Trophoblast cell (in vitro differentiated cells and primary cell): ENCODE measurements around the gene TXN2.

ENCODE experiments used
- DNase-seq, 2 donors: peaks; one replicate each; pipeline ENCODE4 v3.0.0-alpha.2; 2016
- H2AFZ ChIP-seq: 2 replicates; pipeline ENCODE4 v1.6.1; 2013; ENCODE audit warnings: low read length, moderate library complexity, mild to moderate bottlenecking; ENCODE audit not compliant: insufficient read depth, poor library complexity
- H2AK5ac ChIP-seq: 2 replicates; pipeline ENCODE4 v1.6.1; 2013; ENCODE audit warnings: mild to moderate bottlenecking, low read length
- H2BK120ac ChIP-seq: 2 replicates; pipeline ENCODE4 v1.6.1; 2013; ENCODE audit warnings: low read length, mild to moderate bottlenecking, moderate library complexity; ENCODE audit not compliant: insufficient read depth, poor library complexity
- H2BK12ac ChIP-seq: 2 replicates; pipeline ENCODE4 v1.6.1; 2013; ENCODE audit warnings: mild to moderate bottlenecking, low read length, moderate library complexity
- H2BK5ac ChIP-seq: 2 replicates; pipeline ENCODE4 v1.6.1; 2013; ENCODE audit warnings: low read length, low read depth, moderate library complexity, mild to moderate bottlenecking; ENCODE audit not compliant: poor library complexity
- H3K14ac ChIP-seq: 2 replicates; pipeline ENCODE4 v1.6.1; 2013; ENCODE audit warnings: mild to moderate bottlenecking, low read length
- H3K18ac ChIP-seq: 2 replicates; pipeline ENCODE4 v1.6.1; 2013; ENCODE audit warnings: mild to moderate bottlenecking, low read length
- H3K23ac ChIP-seq: 2 replicates; pipeline ENCODE4 v1.6.1; 2013; ENCODE audit warnings: low read length
- H3K27ac ChIP-seq: 2 replicates; pipeline ENCODE4 v1.5.1; 2013; ENCODE audit warnings: low read depth, mild to moderate bottlenecking, inconsistent platforms, low read length, moderate library complexity
- H3K27me3 ChIP-seq: 2 replicates; pipeline ENCODE4 v1.6.1; 2013; ENCODE audit warnings: inconsistent platforms, mild to moderate bottlenecking, low read length, moderate library complexity; ENCODE audit not compliant: insufficient read depth
- H3K36me3 ChIP-seq, 2 experiments: 1 replicate in 1 of 2; 2 replicates in 1 of 2; pipeline ENCODE4 v1.6.1; 2013; ENCODE audit warnings: low read length in 2 of 2, mild to moderate bottlenecking in 2 of 2, moderate library complexity in 1 of 2; ENCODE audit not compliant: insufficient read depth in 2 of 2, control insufficient read depth in 1 of 2
- H3K4ac ChIP-seq: 2 replicates; pipeline ENCODE4 v1.6.1; 2013; ENCODE audit warnings: low read depth, mild to moderate bottlenecking, low read length, moderate library complexity
- H3K4me1 ChIP-seq, 2 experiments: 1 replicate in 1 of 2; 2 replicates in 1 of 2; pipeline ENCODE4 v1.6.1; 2013; ENCODE audit warnings: low read length in 2 of 2, mild to moderate bottlenecking in 2 of 2, moderate library complexity in 1 of 2; ENCODE audit not compliant: insufficient read depth in 2 of 2, control insufficient read depth in 1 of 2
- H3K4me2 ChIP-seq: 2 replicates; pipeline ENCODE4 v1.6.1; 2013; ENCODE audit warnings: inconsistent platforms, mild to moderate bottlenecking, low read length, moderate library complexity
- H3K4me3 ChIP-seq: 2 replicates; pipeline ENCODE4 v1.5.1; 2013; ENCODE audit warnings: mild to moderate bottlenecking, low read depth, low read length, inconsistent platforms
- H3K79me1 ChIP-seq: one replicate; pipeline ENCODE4 v1.6.1; 2013; ENCODE audit warnings: low read length
- H3K79me2 ChIP-seq: 2 replicates; pipeline ENCODE4 v1.6.1; 2013; ENCODE audit warnings: low read length, mild to moderate bottlenecking; ENCODE audit not compliant: control insufficient read depth, insufficient read depth, poor library complexity
- H3K9ac ChIP-seq: 2 replicates; pipeline ENCODE4 v1.6.1; 2013; ENCODE audit warnings: mild to moderate bottlenecking, low read length
- H3K9me3 ChIP-seq: 2 replicates; pipeline ENCODE4 v1.6.1; 2013; ENCODE audit warnings: low read depth, mild to moderate bottlenecking, control low read depth, inconsistent platforms, low read length; ENCODE audit not compliant: insufficient read depth
- H4K12ac ChIP-seq: 2 replicates; pipeline ENCODE4 v1.6.1; 2013; ENCODE audit warnings: low read depth, mild to moderate bottlenecking, low read length, moderate library complexity
- H4K8ac ChIP-seq: 2 replicates; pipeline ENCODE4 v1.6.1; 2013; ENCODE audit warnings: low read depth, mild to moderate bottlenecking, low read length, moderate library complexity
- H4K91ac ChIP-seq: one replicate; pipeline ENCODE4 v1.6.1; 2013; ENCODE audit warnings: low read depth, mild to moderate bottlenecking, low read length, moderate library complexity
- WGBS: extraction: QIAGEN DNeasy Blood & Tissue Kit; methylation state at CpG from one replicate; pipeline ENCODE4 v1.1.7; 2013; ENCODE audit warnings: missing lambda C conversion rate; ENCODE audit not compliant: insufficient read length, insufficient coverage; ENCODE audit errors: extremely low coverage; 5-methylcytosine and 5-hydroxymethylcytosine counted together

TXN2 gene

DNA sequence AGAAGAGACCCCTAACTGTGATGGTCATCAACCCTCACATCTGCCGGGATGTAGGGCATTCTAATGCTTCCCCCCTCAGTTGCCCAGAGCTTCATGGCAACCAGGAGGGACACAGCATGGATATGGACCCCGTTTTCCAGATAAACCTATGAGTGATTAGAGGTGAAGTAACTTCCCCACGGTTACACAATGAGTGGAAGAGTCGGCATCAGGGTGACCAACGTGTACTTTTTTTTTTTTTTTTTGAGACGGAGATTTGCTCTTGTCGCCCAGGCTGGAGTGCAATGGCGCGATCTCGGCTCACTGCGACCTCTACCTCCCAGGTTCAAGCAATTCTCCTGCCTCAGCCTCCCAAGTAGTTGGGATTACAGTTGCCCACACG lies 25.0 kb downstream of the TXN2 start:
- H3K27ac ChIP-seq, result no peak overlapping the region

DNA sequence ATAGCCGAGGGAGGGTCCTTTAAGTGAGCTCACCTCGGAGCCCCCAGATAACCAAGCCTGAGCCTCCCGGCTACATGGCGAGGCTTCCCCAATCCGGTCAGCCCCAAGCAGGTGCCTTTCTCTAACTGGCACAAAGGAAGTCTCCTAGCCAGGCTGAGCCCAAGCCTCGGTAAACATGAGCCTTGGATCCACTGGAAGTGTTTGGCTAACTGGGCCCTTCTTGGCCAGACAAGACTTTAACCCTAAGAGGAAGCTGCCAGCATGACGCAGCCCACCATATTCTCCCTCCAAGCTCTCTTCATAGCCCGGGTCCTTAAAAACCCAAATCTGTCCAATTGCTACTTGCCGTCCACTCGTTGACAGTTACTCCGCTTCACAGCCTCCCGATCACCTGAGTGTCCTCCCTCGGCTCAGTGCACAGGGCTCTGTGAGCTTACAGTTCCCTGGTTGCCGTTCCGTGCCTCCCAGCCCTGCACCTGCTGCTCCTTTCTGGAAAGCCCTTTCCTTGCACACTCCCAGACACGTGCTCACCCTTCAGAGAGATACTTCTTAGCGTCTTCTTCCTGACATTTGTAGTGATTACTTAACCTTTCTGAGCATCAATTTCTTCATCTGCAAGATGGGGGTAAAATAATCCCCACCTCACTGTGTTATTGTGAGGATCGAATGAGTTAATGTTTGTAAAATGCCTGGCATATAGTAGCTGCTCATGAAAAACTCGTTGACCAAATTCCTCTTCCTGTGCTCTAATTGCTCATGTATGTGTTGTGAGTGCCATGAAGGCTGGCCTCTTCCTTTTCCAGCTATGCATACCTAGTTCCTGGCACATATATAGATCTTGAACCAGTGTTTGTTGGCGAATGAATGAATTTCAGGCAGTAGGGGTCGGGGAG lies 25.6 kb downstream of the TXN2 start:
- peak overlapping the region; percentile 79 for H4K8ac ChIP-seq
- peak overlapping the region; percentile 91 for H4K91ac ChIP-seq
- H3K27ac ChIP-seq, result peak overlapping the region; percentile 62
- H2BK12ac ChIP-seq, result peak overlapping the region; percentile 91
- H4K12ac ChIP-seq, result peak overlapping the region; percentile 72
- peak overlapping the region; percentile 44 for H3K9ac ChIP-seq
- H3K4me2 ChIP-seq, result peak overlapping the region; percentile 95
- H2AK5ac ChIP-seq, result peak overlapping the region; percentile 49
- peaks cover 19% of the 10 kb centered on the region for H3K79me1 ChIP-seq
- peak overlapping the region; percentile 75 for H3K18ac ChIP-seq
- H3K4ac ChIP-seq, result peak overlapping the region; percentile 68
- H2BK5ac ChIP-seq, result peak overlapping the region; percentile 75
- H2AFZ ChIP-seq, result peak overlapping the region; percentile 77
- H3K23ac ChIP-seq, result no peak overlapping the region
- peak overlapping the region; percentile 81 for H2BK120ac ChIP-seq
- no peaks in the 10 kb centered on the region for H3K36me3 ChIP-seq
- no peak for DNase-seq
- peak overlapping the region; percentile 85 for H3K14ac ChIP-seq
- H3K79me2 ChIP-seq, result peaks cover 5% of the 10 kb centered on the region
- no peaks in the 10 kb centered on the region for H3K9me3 ChIP-seq
- peak overlapping the region; percentile 47 for H3K4me3 ChIP-seq
- no CpG with 5 or more reads among the region's 21 CpGs for WGBS
- no peaks in the 10 kb centered on the region for H3K27me3 ChIP-seq
- H3K4me1 ChIP-seq, result peaks cover 16 to 26% of the 10 kb centered on the region in 2 experiments

More for the DNA sequence above, 25.0 kb downstream of the TXN2 start:
- H3K9ac ChIP-seq, result no peak overlapping the region
- no peak overlapping the region for H4K8ac ChIP-seq
- no peaks in the 10 kb centered on the region for H3K9me3 ChIP-seq
- no peak overlapping the region for H2BK5ac ChIP-seq
- H3K79me1 ChIP-seq, result peaks cover 22% of the 10 kb centered on the region
- no CpG with 5 or more reads among the region's 12 CpGs for WGBS
- no peak overlapping the region for H3K4ac ChIP-seq
- no peak overlapping the region for H2AFZ ChIP-seq
- H4K91ac ChIP-seq, result no peak overlapping the region
- H2BK120ac ChIP-seq, result no peak overlapping the region
- no peak overlapping the region for H3K4me2 ChIP-seq
- no peak overlapping the region for H3K4me3 ChIP-seq
- H3K18ac ChIP-seq, result no peak overlapping the region
- no peak overlapping the region for H3K14ac ChIP-seq
- H3K23ac ChIP-seq, result no peak overlapping the region
- DNase-seq, result no peak
- peak overlapping the region; percentile 23 for H2BK12ac ChIP-seq
- H2AK5ac ChIP-seq, result no peak overlapping the region
- H3K79me2 ChIP-seq, result peaks cover 5% of the 10 kb centered on the region
- no peaks in the 10 kb centered on the region for H3K27me3 ChIP-seq
- peaks cover 16 to 29% of the 10 kb centered on the region in 2 experiments for H3K4me1 ChIP-seq
- no peak overlapping the region for H4K12ac ChIP-seq
- H3K36me3 ChIP-seq, result no peaks in the 10 kb centered on the region

DNA sequence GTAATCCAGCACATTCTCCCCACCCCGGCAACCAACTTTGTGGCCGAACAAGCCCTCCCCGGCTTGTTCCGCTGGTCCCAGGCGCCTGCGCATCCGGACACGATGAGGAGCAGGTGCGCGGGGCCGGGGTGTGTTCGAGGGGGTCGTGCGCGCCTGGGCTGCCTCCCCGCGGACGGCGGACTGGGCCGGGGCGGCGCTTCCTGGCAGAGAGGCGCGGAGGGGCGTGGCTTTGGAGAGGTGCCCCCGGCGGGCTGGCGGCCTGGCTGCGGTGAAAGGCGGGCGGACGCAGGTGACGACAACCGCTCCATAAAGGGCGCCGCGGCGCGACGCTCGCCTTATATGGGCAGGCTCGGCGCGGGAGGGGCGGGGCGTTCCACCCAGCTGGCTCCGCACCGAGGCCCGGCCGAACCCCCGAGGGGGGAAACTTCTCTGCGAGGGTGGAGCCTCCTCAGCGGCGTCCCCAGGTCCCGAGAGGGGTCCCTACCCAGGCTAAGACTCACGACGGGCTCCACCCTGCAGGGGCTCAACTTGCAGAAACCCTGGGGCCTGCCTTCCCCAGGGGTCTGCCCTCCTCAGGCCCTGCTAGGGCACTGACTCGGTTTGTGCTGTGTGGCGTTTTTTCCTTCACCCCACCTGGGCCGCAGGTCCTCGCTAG lies 26.4 kb downstream of the TXN2 start:
- WGBS, result no CpG with 5 or more reads among the region's 61 CpGs
- peaks cover 5% of the 10 kb centered on the region for H3K79me2 ChIP-seq

DNA sequence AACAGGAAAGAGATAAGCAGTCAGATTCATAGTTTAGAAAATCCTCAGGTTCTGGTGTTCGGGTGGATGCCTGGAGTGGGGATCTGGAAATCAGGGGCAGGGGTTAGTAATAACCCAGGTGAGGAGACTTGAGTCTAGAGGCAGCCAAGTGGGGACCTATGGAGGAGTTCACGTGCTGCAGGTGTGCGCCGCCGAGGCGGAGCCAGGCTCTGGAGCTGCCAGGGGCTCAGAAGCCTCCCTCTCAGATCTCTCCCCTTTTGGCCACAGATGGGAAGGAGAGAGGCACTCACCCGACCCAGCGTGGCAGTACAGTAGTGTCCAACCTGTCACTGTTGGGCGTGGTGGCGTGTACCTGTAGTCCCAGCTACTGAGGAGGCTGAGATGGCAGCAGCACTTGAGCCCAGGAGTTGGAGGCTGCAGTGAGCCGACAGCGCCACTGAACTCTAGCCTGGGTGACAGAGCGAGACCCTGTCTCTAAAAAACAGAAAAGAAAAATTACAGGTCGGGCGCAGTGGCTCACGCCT lies 27.5 kb downstream of the TXN2 start:
- no peak overlapping the region for H3K27ac ChIP-seq
- peak overlapping the region; percentile 97 for H2BK12ac ChIP-seq
- H3K4me3 ChIP-seq, result no peak overlapping the region
- peak overlapping the region; percentile 100 for H2AK5ac ChIP-seq
- H2BK5ac ChIP-seq, result no peak overlapping the region
- no peak overlapping the region for H3K4me2 ChIP-seq
- peaks cover 19% of the 10 kb centered on the region for H3K79me1 ChIP-seq
- H2BK120ac ChIP-seq, result peak overlapping the region; percentile 25
- peaks cover 16 to 24% of the 10 kb centered on the region in 2 experiments for H3K4me1 ChIP-seq
- H4K91ac ChIP-seq, result peak overlapping the region; percentile 71
- H3K79me2 ChIP-seq, result peaks cover 5% of the 10 kb centered on the region
- no peaks in the 10 kb centered on the region for H3K27me3 ChIP-seq
- H4K12ac ChIP-seq, result peak overlapping the region; percentile 0
- no peak overlapping the region for H3K14ac ChIP-seq
- no peaks in the 10 kb centered on the region for H3K9me3 ChIP-seq
- no peak overlapping the region for H3K23ac ChIP-seq
- H3K36me3 ChIP-seq, result no peaks in the 10 kb centered on the region
- no peak for DNase-seq
- peak overlapping the region; percentile 3 for H3K4ac ChIP-seq
- H4K8ac ChIP-seq, result no peak overlapping the region
- no peak overlapping the region for H3K18ac ChIP-seq
- no CpG with 5 or more reads among the region's 16 CpGs for WGBS
- H2AFZ ChIP-seq, result peak overlapping the region; percentile 86
- no peak overlapping the region for H3K9ac ChIP-seq

More for the DNA sequence above, 26.4 kb downstream of the TXN2 start:
- H3K4me3 ChIP-seq, result peak overlapping the region; percentile 68
- peak overlapping the region; percentile 75 for H2BK5ac ChIP-seq
- peak overlapping the region; percentile 49 for H2AK5ac ChIP-seq
- H3K9ac ChIP-seq, result peak overlapping the region; percentile 77
- H3K27ac ChIP-seq, result peak overlapping the region; percentile 62
- H3K23ac ChIP-seq, result no peak overlapping the region
- peak; percentile 88 to 93 for DNase-seq
- peak overlapping the region; percentile 68 for H3K4ac ChIP-seq
- H2BK12ac ChIP-seq, result peak overlapping the region; percentile 91
- H3K18ac ChIP-seq, result peak overlapping the region; percentile 75
- H3K27me3 ChIP-seq, result no peaks in the 10 kb centered on the region
- H3K9me3 ChIP-seq, result no peaks in the 10 kb centered on the region
- H3K14ac ChIP-seq, result peak overlapping the region; percentile 85
- peak overlapping the region; percentile 81 for H2BK120ac ChIP-seq
- peaks cover 16 to 26% of the 10 kb centered on the region in 2 experiments for H3K4me1 ChIP-seq
- H4K12ac ChIP-seq, result peak overlapping the region; percentile 72
- H2AFZ ChIP-seq, result peak overlapping the region; percentile 77
- H3K79me1 ChIP-seq, result peaks cover 19% of the 10 kb centered on the region
- H3K36me3 ChIP-seq, result no peaks in the 10 kb centered on the region
- peak overlapping the region; percentile 82 for H4K8ac ChIP-seq
- H4K91ac ChIP-seq, result peak overlapping the region; percentile 91
- peak overlapping the region; percentile 95 for H3K4me2 ChIP-seq
